Ovary (tissue), 9 donors: ENCODE results near the gene ETHE1. TPM values are rescaled to one million over a fixed set of nuclear protein-coding genes. Genes with fewer than 3 reads are reported as not detected.

Experiments
- DNase-seq, 5 donors: peaks; one replicate each; pipeline ENCODE4 v3.0.0-alpha.2; 2019 to 2020
- H3K27ac ChIP-seq, 2 donors: fragments of 200-600 bp; one replicate each; pipeline versions ENCODE4 v1.5.1 to v1.8.0; 2019 to 2022
- H3K27me3 ChIP-seq: fragments of 200-600 bp; one replicate; pipeline ENCODE4 v1.8.0; 2022
- H3K36me3 ChIP-seq: fragments of 200-600 bp; sonication (generic); one replicate; pipeline ENCODE4 v1.5.1; 2019
- H3K4me1 ChIP-seq: one replicate; pipeline ENCODE4 v1.8.1; 2013; ENCODE audit warnings: mild to moderate bottlenecking, moderate library complexity; ENCODE audit not compliant: insufficient read depth
- H3K4me3 ChIP-seq: fragments of 200-600 bp; sonication (generic); one replicate; pipeline ENCODE4 v1.5.1; 2017
- H3K9me3 ChIP-seq, 2 donors: fragments of 200-600 bp in 1 of 2; sonication (generic) in 1 of 2; one replicate each; pipeline versions ENCODE4 v1.5.1 to v1.8.1; 2013 to 2019; ENCODE audit warnings: mild to moderate bottlenecking in 1 of 2, moderate library complexity in 1 of 2
- EP300 ChIP-seq: sonication (generic); formaldehyde crosslinking; IDR thresholded peaks from one replicate; pipeline ENCODE4 v1.6.1; 2017; ENCODE audit warnings: antibody characterized with exemption
- POLR2A ChIP-seq: fragments of 450-650 bp; IDR thresholded peaks from one replicate; pipeline ENCODE4 v1.6.1; 2017; ENCODE audit warnings: antibody characterized with exemption, mild to moderate bottlenecking, moderate library complexity
- WGBS, 3 donors: extraction: QIAGEN DNeasy Blood & Tissue Kit in 1 of 3; methylation state at CpG; one replicate each; pipeline versions ENCODE4 v1.1.5 to v1.1.7; 2013 to 2017; 5-methylcytosine and 5-hydroxymethylcytosine counted together
- intact Hi-C, 4 donors: fragments of 100-400 bp; cut with DNase I; formaldehyde crosslinking; loops; one replicate each; pipeline versions ENCODE4 v1.11.0 to v1.15.1; 2022 to 2023
- polyA plus RNA-seq, 2 donors: library from polyadenylated mRNA; stranded (reverse); fragments of 200-250 nt in 1 of 2; fragments of 350-450 nt in 1 of 2; fragmentation: Illumina TruSeq in 1 of 2; extraction: RNeasy Lipid Tissue Mini Kit (QIAGEN cat#74804) in 1 of 2; gene quantifications; one replicate each; pipeline ENCODE4 v1.2.3, GENCODE V29; 2013 to 2014
- total RNA-seq, 7 donors: library from RNA; depleted of rRNA in 2 of 7; stranded (reverse); fragments of >200 nt in 2 of 7; fragmentation: NEBNext Ultra II Directional in 3 of 7; extraction: Animal tissue kit (Norgen Biotek cat#: 25700) in 3 of 7; gene quantifications; one replicate each; pipeline versions ENCODE4 v1.1.0 to v1.2.4, GENCODE V29; 2016 to 2023
- TF ChIP-seq, protein P1 (sequence below), 3 donors: fragments of 450-650 bp in 2 of 3; fragments of 200-600 bp in 1 of 3; IDR thresholded peaks; one replicate each; pipeline versions ENCODE4 v1.5.1 to v1.8.0; 2016 to 2022; ENCODE audit warnings: antibody characterized with exemption in 3 of 3, mild to moderate bottlenecking in 1 of 3
- donor health status: DM: no; HTN: no; CAD: no; lungs with moderate emphysema.
- donor health status: DM: no; HTN: no; CAD: no.
- donor health status: Bipolar disorder and iron deficiency.
- donor health status: DM: yes; HTN: yes; CAD: no.
- donor health status: DM: no; HTN: no; CAD: no.
- donor health status: DM: yes; HTN: yes; CAD: no.

ETHE1 gene
- total and polyA plus RNA-seq, 9 donors = 16.1 to 28.7 (median 24.0) TPM

DNA sequence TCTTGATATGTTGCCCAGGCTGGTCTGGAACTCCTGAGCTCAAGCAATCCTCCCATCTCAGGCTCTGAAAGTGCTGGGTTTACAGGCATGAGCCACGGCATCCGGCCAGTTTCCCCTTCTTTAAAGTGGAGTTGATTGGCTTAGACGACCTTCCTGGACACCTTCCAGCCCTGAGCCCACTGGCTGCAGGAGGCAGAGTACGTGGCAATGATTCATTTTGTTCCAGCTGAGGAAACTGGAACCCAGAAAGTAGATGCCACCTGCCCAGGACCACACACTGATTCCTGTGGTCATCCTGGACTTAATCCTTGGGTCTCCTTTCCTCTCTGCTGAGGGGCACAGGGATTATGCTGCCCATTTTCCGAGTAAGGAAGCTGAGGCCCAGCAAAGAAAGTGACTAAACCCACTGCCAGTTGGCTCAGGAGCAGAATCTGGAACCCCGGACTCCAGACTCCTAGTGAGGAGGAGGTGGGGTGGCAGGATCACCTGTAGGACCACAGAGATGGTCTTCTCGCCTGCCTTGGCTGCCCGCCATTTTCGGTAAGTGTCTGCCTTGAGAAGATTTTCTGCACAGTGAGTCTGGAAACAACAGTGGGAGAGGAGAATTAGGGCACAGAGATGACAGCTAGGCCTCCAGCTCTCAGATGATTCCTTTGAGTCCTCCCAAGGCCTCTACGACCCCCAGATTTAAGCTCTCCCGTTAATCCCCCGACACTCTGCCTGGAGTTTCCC is 47.6 kb upstream of the ETHE1 start:
- TF ChIP-seq, protein P1, sequence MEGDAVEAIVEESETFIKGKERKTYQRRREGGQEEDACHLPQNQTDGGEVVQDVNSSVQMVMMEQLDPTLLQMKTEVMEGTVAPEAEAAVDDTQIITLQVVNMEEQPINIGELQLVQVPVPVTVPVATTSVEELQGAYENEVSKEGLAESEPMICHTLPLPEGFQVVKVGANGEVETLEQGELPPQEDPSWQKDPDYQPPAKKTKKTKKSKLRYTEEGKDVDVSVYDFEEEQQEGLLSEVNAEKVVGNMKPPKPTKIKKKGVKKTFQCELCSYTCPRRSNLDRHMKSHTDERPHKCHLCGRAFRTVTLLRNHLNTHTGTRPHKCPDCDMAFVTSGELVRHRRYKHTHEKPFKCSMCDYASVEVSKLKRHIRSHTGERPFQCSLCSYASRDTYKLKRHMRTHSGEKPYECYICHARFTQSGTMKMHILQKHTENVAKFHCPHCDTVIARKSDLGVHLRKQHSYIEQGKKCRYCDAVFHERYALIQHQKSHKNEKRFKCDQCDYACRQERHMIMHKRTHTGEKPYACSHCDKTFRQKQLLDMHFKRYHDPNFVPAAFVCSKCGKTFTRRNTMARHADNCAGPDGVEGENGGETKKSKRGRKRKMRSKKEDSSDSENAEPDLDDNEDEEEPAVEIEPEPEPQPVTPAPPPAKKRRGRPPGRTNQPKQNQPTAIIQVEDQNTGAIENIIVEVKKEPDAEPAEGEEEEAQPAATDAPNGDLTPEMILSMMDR (IDR thresholded peaks at IDR 0.05) = no peak
- TF ChIP-seq EP300 (no peak), POLR2A (no peak)
- H3K4me1 ChIP-seq = peaks cover 9% of the 10 kb centered on the region
- H3K36me3 ChIP-seq = no peaks in the 10 kb centered on the region
- intact Hi-C loops = no loop called here
- no peaks in the 10 kb centered on the region for H3K9me3 ChIP-seq
- DNase-seq = peak; percentile 18 to 57 (median 47)
- peak overlapping the region; percentile 39 to 65 for H3K27ac ChIP-seq
- peak overlapping the region; percentile 91 for H3K4me3 ChIP-seq
- 23 to 26% (median 25%) methylated on average over 12 of the region's 12 CpGs for WGBS, 3 donors
- no peaks in the 10 kb centered on the region for H3K27me3 ChIP-seq

GRCh38 chr19:43572171-43572588 is 45.2 kb upstream of the ETHE1 start:
- no peaks in the 10 kb centered on the region for H3K9me3 ChIP-seq
- 88 to 91% (median 90%) methylated on average over 3 of the region's 3 CpGs for WGBS, 3 donors
- no peak overlapping the region for H3K4me3 ChIP-seq
- H3K4me1 ChIP-seq = peaks cover 9% of the 10 kb centered on the region
- intact Hi-C loops = no loop called here
- TF ChIP-seq EP300 (no peak), POLR2A (no peak)
- TF ChIP-seq, protein P1 (IDR thresholded peaks at IDR 0.05) = no peak
- H3K36me3 ChIP-seq = no peaks in the 10 kb centered on the region
- H3K27ac ChIP-seq = no peak overlapping the region
- no peak for DNase-seq
- H3K27me3 ChIP-seq = no peaks in the 10 kb centered on the region

DNA sequence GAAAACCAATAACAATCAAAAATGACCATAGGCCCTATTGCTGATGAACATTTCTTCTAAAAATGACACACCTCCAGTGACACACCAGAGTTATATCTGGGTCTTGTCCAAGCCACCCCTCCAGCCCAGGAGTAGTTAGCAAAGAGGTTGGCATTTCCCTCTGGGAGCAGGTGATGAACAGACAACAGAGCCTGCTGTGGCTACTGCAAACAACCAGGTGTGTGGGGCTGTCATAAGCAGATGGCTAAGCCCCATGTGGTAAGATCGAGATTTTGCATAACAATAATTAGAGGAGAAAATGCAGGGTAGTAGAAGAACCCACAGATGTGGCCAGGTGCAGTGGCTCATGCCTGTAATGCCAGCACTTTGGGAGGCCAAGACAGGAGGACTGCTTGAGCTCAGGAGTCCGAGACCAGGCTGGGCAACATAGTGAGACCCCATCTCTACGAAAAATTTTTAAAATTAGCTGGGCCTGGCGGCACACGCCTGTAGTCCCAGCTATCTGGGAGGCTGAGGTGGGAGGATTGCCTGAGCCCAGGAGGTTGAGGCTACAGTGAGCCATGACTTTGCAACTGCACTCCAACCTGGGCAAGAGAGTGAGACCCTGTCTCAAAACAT is 43.3 kb upstream of the ETHE1 start:
- Histone ChIP-seq H3K36me3 (no peaks in the 10 kb centered on the region), H3K27me3 (no peaks in the 10 kb centered on the region), H3K9me3 (no peaks in the 10 kb centered on the region), H3K4me1 (peaks cover 4% of the 10 kb centered on the region), H3K27ac (no peak overlapping the region), H3K4me3 (no peak overlapping the region)
- no peak for DNase-seq
- intact Hi-C loops = no loop called here
- TF ChIP-seq, protein P1 (IDR thresholded peaks at IDR 0.05) = no peak
- TF ChIP-seq POLR2A (no peak), EP300 (no peak)
- 71 to 85% (median 82%) methylated on average over 5 of the region's 5 CpGs for whole genome bisulfite sequencing, 3 donors

GRCh38 chr19:43569657-43570056 is 42.7 kb upstream of the ETHE1 start:
- TF ChIP-seq, protein P1 (IDR thresholded peaks at IDR 0.05) = no peak
- TF ChIP-seq POLR2A (no peak), EP300 (no peak)
- DNase-seq = no peak
- intact Hi-C loops = no loop called here
- Histone ChIP-seq H3K27ac (no peak overlapping the region), H3K9me3 (no peaks in the 10 kb centered on the region), H3K27me3 (no peaks in the 10 kb centered on the region), H3K36me3 (no peaks in the 10 kb centered on the region), H3K4me1 (peaks cover 3% of the 10 kb centered on the region), H3K4me3 (no peak overlapping the region)
- WGBS, 3 donors = 73 to 83% (median 77%) methylated on average over 5 of the region's 5 CpGs
